Neural cell (in vitro differentiated cells): ENCODE measurements around the gene CCDC85C. TPM values are rescaled to one million over a fixed set of nuclear protein-coding genes. Genes with fewer than 3 reads are reported as not detected.

Experiments used
- H2AFZ ChIP-seq: fragments of 200-600, 300-800 bp; sonication (generic), shearing (Covaris generic); 2 replicates; pipeline ENCODE4 v1.6.0; 2014; ENCODE audit warnings: low read depth, mild to moderate bottlenecking, antibody characterized with exemption, low read length, moderate library complexity
- H3F3A ChIP-seq: fragments of 200-600 bp; shearing (Covaris generic); 2 replicates; pipeline ENCODE4 v1.6.1; 2016; ENCODE audit warnings: mild to moderate bottlenecking, moderate library complexity, mixed read lengths, antibody characterized with exemption, low read length; ENCODE audit not compliant: insufficient read depth, poor library complexity, severe bottlenecking
- H3K27ac ChIP-seq: fragments of 200-600, 300-800 bp; sonication (generic), shearing (Covaris generic); 2 replicates; pipeline ENCODE4 v1.5.1; 2014; ENCODE audit warnings: mild to moderate bottlenecking, low read length, moderate library complexity
- H3K27me3 ChIP-seq: fragments of 300-800, 200-600 bp; sonication (generic), shearing (Covaris generic); 2 replicates; pipeline ENCODE4 v1.6.0; 2014; ENCODE audit warnings: mild to moderate bottlenecking, low read depth, low read length, moderate library complexity; ENCODE audit not compliant: insufficient read depth
- H3K36me3 ChIP-seq: fragments of 300-800, 200-600 bp; sonication (generic), shearing (Covaris generic); 2 replicates; pipeline ENCODE4 v1.5.1; 2014; ENCODE audit warnings: mild to moderate bottlenecking, antibody characterized with exemption, low read length, moderate library complexity; ENCODE audit not compliant: insufficient read depth
- H3K4me2 ChIP-seq: fragments of 300-800, 200-600 bp; sonication (generic), shearing (Covaris generic); 2 replicates; pipeline ENCODE4 v1.6.0; 2014; ENCODE audit warnings: mild to moderate bottlenecking, low read length
- H3K4me3 ChIP-seq: fragments of 300-800, 200-600 bp; sonication (generic), shearing (Covaris generic); 2 replicates; pipeline ENCODE4 v1.5.1; 2014; ENCODE audit warnings: mild to moderate bottlenecking, low read length, moderate library complexity
- H3K79me2 ChIP-seq: fragments of 200-600 bp; shearing (Covaris generic); replicated peaks from 2 replicates; pipeline ENCODE4 v1.6.0; 2014; ENCODE audit warnings: mild to moderate bottlenecking, low read length, moderate library complexity; ENCODE audit not compliant: insufficient read depth
- H3K9ac ChIP-seq: fragments of 300-800, 200-600 bp; sonication (generic), shearing (Covaris generic); 2 replicates; pipeline ENCODE4 v1.6.1; 2016; ENCODE audit warnings: mild to moderate bottlenecking, low read length, mixed read lengths
- H3K9me2 ChIP-seq: fragments of 200-600 bp; shearing (Covaris generic); 2 replicates; pipeline ENCODE4 v1.6.1; 2016; ENCODE audit warnings: mild to moderate bottlenecking, low read length, mixed read lengths; ENCODE audit not compliant: insufficient read depth
- H3K9me3 ChIP-seq: fragments of 200-600, 300-800 bp; sonication (generic), shearing (Covaris generic); 2 replicates; pipeline ENCODE4 v1.6.1; 2016; ENCODE audit warnings: mild to moderate bottlenecking, mixed run types, low read length, moderate library complexity, mixed read lengths
- H4K20me1 ChIP-seq: fragments of 200-600 bp; shearing (Covaris generic); 2 replicates; pipeline ENCODE4 v1.6.1; 2016; ENCODE audit warnings: mild to moderate bottlenecking, mixed run types; ENCODE audit not compliant: insufficient read depth
- CTCF ChIP-seq: fragments of 450-650 bp; IDR thresholded peaks from 2 replicates; pipeline ENCODE4 v1.5.1; 2014; ENCODE audit warnings: antibody characterized with exemption, mild to moderate bottlenecking, moderate library complexity; ENCODE audit not compliant: poor library complexity, severe bottlenecking
- EP300 ChIP-seq: fragments of 450-650 bp; conservative IDR thresholded peaks from 2 replicates; pipeline ENCODE4 v1.6.1; 2014; ENCODE audit warnings: antibody characterized with exemption, mild to moderate bottlenecking, moderate library complexity; ENCODE audit not compliant: poor library complexity, severe bottlenecking
- EZH2 ChIP-seq: fragments of 200-600, 300-800 bp; shearing (Covaris generic), sonication (generic); IDR thresholded peaks from 2 replicates; pipeline ENCODE4 v1.6.1; 2014; ENCODE audit warnings: antibody characterized with exemption, low read length, borderline replicate concordance, mild to moderate bottlenecking; ENCODE audit not compliant: insufficient read depth, poor library complexity, severe bottlenecking
- MXI1 ChIP-seq: fragments of 450-650 bp; conservative IDR thresholded peaks from 2 replicates; pipeline ENCODE4 v1.6.1; 2014; ENCODE audit warnings: antibody characterized with exemption, mild to moderate bottlenecking; ENCODE audit not compliant: poor library complexity, severe bottlenecking
- POLR2AphosphoS5 ChIP-seq: IDR thresholded peaks from 2 replicates; pipeline ENCODE4 v1.6.1; 2012
- RAD21 ChIP-seq: fragments of 450-650 bp; conservative IDR thresholded peaks from 2 replicates; pipeline ENCODE4 v1.6.1; 2014; ENCODE audit warnings: antibody characterized with exemption, mild to moderate bottlenecking, moderate library complexity
- REST ChIP-seq: IDR thresholded peaks from 2 replicates; pipeline ENCODE4 v1.6.1; 2012; ENCODE audit warnings: borderline replicate concordance
- SMC3 ChIP-seq: fragments of 450-650 bp; conservative IDR thresholded peaks from 2 replicates; pipeline ENCODE4 v1.6.1; 2014; ENCODE audit warnings: antibody characterized with exemption, mild to moderate bottlenecking, moderate library complexity; ENCODE audit not compliant: poor library complexity
- TAF1 ChIP-seq: IDR thresholded peaks from 2 replicates; pipeline ENCODE4 v1.6.1; 2012; ENCODE audit warnings: low read depth
- polyA plus RNA-seq: library from polyadenylated mRNA; depleted of rRNA; stranded (reverse); fragments of >200 nt; gene quantifications from 2 replicates; pipeline ENCODE4 v1.2.3, GENCODE V29; 2014

The CCDC85C gene
- polyA plus RNA-seq, 1 donor from 2014 or later, result 24.8 TPM

GRCh38 chr14:99649219-99649618, 45.2 kb upstream of the CCDC85C start:
- Histone ChIP-seq H3K4me2 (no peak overlapping the region), H3K79me2 (no peaks in the 10 kb centered on the region), H3K27me3 (peaks cover 13% of the 10 kb centered on the region), H4K20me1 (no peaks in the 10 kb centered on the region), H3K36me3 (no peaks in the 10 kb centered on the region), H3K4me3 (no peak overlapping the region), H2AFZ (no peak overlapping the region), H3K9me2 (no peaks in the 10 kb centered on the region), H3K9ac (no peak overlapping the region), H3K9me3 (no peaks in the 10 kb centered on the region), H3K27ac (no peak overlapping the region), H3F3A (no peaks in the 10 kb centered on the region)
- TF ChIP-seq CTCF (no peak), EP300 (no peak), RAD21 (no peak), SMC3 (no peak), TAF1 (no peak), MXI1 (no peak), REST (no peak), EZH2 (no peak), POLR2AphosphoS5 (no peak)

DNA sequence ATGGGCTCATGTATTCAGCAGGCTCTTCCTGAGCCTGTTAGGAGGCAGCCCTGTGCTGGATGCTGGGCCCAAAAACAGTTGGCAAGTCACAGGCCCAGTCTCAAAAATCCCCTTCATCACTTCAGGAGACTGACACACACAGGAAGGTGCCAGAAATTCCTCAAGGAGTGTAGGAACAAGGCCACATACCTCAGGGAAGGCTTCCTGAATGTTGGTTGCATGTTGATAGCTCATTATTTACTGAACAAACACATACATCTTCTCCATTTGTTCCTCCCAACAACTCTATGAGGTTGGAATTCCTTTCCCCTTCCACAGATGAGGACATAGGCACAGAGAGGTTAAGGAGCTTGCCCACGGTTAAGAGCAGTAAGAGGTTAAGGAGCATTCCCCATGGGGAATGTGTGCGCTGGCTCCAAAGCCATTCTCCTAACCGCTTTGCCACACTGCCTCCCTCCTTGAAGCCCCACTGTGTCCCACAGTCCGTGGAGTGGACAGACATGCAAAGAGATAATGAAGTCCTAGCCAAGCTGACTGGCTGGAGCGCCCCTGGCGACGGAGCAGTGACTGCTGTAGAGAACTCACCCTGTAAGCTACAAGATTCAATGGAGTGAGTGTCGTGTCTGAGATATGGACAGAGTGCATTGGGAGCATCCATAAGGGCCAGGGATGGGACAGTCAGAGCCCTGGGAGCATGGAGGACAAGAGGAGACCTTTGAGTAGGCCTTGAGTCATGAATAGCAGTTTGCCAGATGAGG, 44.2 kb upstream of the CCDC85C start:
- no peak overlapping the region for H3K4me3 ChIP-seq
- no peaks in the 10 kb centered on the region for H3K9me3 ChIP-seq
- no peak overlapping the region for H3K9ac ChIP-seq
- no peak overlapping the region for H3K4me2 ChIP-seq
- H4K20me1 ChIP-seq, result no peaks in the 10 kb centered on the region
- no peaks in the 10 kb centered on the region for H3K79me2 ChIP-seq
- TF ChIP-seq SMC3 (no peak), EZH2 (no peak), CTCF (no peak), REST (no peak), MXI1 (no peak), TAF1 (no peak), EP300 (no peak), POLR2AphosphoS5 (no peak), RAD21 (no peak)
- H3F3A ChIP-seq, result no peaks in the 10 kb centered on the region
- no peak overlapping the region for H3K27ac ChIP-seq
- no peak overlapping the region for H2AFZ ChIP-seq
- no peaks in the 10 kb centered on the region for H3K9me2 ChIP-seq
- H3K36me3 ChIP-seq, result no peaks in the 10 kb centered on the region
- peaks cover 15% of the 10 kb centered on the region for H3K27me3 ChIP-seq
